ENCODE data around the gene TOB2. TPM values are rescaled to one million over a fixed set of nuclear protein-coding genes. Genes with fewer than 3 reads are reported as not detected.

TOB2 gene
- polyA plus RNA-seq, 1 of the 3 experiments (the other 2 are of a cell fraction), result 8.3 TPM

DNA sequence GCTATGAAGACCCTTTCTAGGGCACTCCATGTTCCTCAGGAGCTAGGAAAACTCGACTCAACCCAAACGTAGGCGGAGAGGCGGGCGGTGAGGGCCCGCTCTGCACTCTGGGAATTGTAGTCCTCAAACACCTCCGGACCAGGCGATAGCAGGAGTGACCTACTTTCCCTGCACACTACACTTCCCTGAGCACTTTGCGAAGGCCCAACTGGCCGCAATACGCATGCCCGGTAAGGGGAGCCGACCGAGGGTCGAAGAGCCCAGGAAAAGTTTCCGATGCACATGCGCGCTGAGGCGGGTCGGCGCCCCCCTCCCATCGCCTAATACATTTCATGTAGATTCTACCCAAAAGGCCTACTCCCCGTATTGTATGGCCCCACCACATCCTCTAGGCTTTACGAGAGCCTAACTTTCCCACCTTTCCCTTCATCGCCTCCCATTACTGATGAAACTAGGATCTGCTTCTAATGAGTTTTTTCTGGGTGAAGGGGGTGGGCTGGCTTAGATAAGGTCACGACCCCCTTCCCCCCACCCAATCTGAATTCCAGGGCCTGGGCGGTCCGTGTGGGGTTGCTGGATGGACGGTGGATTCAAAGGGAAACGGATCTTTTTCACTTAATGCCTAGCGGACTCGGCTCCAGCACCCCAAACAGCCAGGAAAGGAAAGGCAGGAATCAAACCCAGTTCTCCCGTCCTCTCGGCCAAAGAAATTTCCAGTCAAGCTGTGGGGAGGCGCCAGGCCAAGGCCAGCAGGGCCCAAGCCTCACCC lies 2.1 kb downstream of the TOB2 start:
- H3K4me1 ChIP-seq (ENCODE audit: control insufficient read depth in 1 of 2, insufficient read depth in 2 of 2, low read depth in 1 of 2, low read length in 1 of 2), result peaks cover 0 to 5% of the 10 kb centered on the region in 2 experiments; a peak in 2 of 4 replicates
- no peaks in the 10 kb centered on the region for H3F3A ChIP-seq (replicated peaks; ENCODE audit: insufficient read depth)
- peak overlapping the region; percentile 68 to 74 for H3K4me3 ChIP-seq (ENCODE audit: low read depth in 2 of 2, low read length in 1 of 2)
- H3K9me3 ChIP-seq, result no peaks in the 10 kb centered on the region
- 1% methylated on average over 15 of the region's 35 CpGs for WGBS (ENCODE audit: low lambda C conversion rate)
- H3K79me2 ChIP-seq (ENCODE audit: insufficient read depth), result peaks cover 69% of the 10 kb centered on the region
- POLR2A ChIA-PET, result interaction anchor here (1.0 to 3.1 kb wide), 2 partner anchors 24 to 41 kb away, joined by 6 to 15 read pairs; partner anchors contain the start of gene PHF5A
- H3K9ac ChIP-seq, result peak overlapping the region; percentile 90
- H4K20me1 ChIP-seq (ENCODE audit: insufficient read depth), result peaks cover 25% of the 10 kb centered on the region; the same call in 1 of the 2 replicates
- no peak overlapping the region for H2AFZ ChIP-seq (ENCODE audit: low read depth)
- H3K27me3 ChIP-seq (ENCODE audit: insufficient read depth), result no peaks in the 10 kb centered on the region
- peak overlapping the region; percentile 85 for H3K4me2 ChIP-seq
- H3K36me3 ChIP-seq (replicated peaks in 1 of 2; ENCODE audit: control insufficient read depth in 1 of 2, insufficient read depth in 2 of 2, low read length in 1 of 2), result peaks cover 7 to 8% of the 10 kb centered on the region in 2 experiments
- CTCF ChIA-PET, result interaction anchor here (1.0 to 1.4 kb wide), 2 partner anchors 41 to 73 kb away, joined by 5 to 6 read pairs; no protein-coding TSS in a partner anchor
- H3K27ac ChIP-seq (ENCODE audit: low read depth in 2 of 2, low read length in 1 of 2), result peak overlapping the region; percentile 84 to 85
- no peak for TF ChIP-seq MEF2A (IDR thresholded peaks at IDR 0.05; ENCODE audit: borderline replicate concordance, low read depth)
- no peak for TF ChIP-seq NFIC (IDR thresholded peaks at IDR 0.05; ENCODE audit: borderline replicate concordance)
- TF ChIP-seq, protein P1, sequence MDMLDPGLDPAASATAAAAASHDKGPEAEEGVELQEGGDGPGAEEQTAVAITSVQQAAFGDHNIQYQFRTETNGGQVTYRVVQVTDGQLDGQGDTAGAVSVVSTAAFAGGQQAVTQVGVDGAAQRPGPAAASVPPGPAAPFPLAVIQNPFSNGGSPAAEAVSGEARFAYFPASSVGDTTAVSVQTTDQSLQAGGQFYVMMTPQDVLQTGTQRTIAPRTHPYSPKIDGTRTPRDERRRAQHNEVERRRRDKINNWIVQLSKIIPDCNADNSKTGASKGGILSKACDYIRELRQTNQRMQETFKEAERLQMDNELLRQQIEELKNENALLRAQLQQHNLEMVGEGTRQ (IDR thresholded peaks at IDR 0.05; ENCODE audit: borderline replicate concordance, low read depth, low read length), result no peak
- no peak for TF ChIP-seq GABPA (IDR thresholded peaks at IDR 0.05; ENCODE audit: low read depth)
- TF ChIP-seq TCF12 (IDR thresholded peaks at IDR 0.05), result no peak
- TF ChIP-seq JUND (IDR thresholded peaks at IDR 0.05), result no peak
- TF ChIP-seq TAF1 (IDR thresholded peaks at IDR 0.05; ENCODE audit: borderline replicate concordance, low read depth, low read length), result no peak
- peak; percentile 20; the same call in 1 of the 2 replicates for TF ChIP-seq ELF1 (IDR thresholded peaks at IDR 0.05)
- no peak for TF ChIP-seq MXI1 (IDR thresholded peaks at IDR 0.05; ENCODE audit: low read depth, low read length)
- TF ChIP-seq RXRA (IDR thresholded peaks at IDR 0.05; ENCODE audit: borderline replicate concordance, low read depth), result no peak
- TF ChIP-seq, protein P2, sequence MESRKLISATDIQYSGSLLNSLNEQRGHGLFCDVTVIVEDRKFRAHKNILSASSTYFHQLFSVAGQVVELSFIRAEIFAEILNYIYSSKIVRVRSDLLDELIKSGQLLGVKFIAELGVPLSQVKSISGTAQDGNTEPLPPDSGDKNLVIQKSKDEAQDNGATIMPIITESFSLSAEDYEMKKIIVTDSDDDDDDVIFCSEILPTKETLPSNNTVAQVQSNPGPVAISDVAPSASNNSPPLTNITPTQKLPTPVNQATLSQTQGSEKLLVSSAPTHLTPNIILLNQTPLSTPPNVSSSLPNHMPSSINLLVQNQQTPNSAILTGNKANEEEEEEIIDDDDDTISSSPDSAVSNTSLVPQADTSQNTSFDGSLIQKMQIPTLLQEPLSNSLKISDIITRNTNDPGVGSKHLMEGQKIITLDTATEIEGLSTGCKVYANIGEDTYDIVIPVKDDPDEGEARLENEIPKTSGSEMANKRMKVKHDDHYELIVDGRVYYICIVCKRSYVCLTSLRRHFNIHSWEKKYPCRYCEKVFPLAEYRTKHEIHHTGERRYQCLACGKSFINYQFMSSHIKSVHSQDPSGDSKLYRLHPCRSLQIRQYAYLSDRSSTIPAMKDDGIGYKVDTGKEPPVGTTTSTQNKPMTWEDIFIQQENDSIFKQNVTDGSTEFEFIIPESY (IDR thresholded peaks at IDR 0.05; ENCODE audit: borderline replicate concordance, low read depth), result no peak
- no peak for TF ChIP-seq RCOR1 (IDR thresholded peaks at IDR 0.05; ENCODE audit: low read length)
- peak; percentile 80 for TF ChIP-seq NRF1 (IDR thresholded peaks at IDR 0.05; ENCODE audit: low read depth, low read length)
- 0 out of 2 replicates have a peak, but pooled peaks have one; percentile 29 for TF ChIP-seq POLR2AphosphoS5 (IDR thresholded peaks at IDR 0.05; ENCODE audit: low read depth, low read length)
- TF ChIP-seq CHD2 (IDR thresholded peaks at IDR 0.05; ENCODE audit: low read length, partially characterized antibody), result peak; percentile 24
- TF ChIP-seq, protein P3, sequence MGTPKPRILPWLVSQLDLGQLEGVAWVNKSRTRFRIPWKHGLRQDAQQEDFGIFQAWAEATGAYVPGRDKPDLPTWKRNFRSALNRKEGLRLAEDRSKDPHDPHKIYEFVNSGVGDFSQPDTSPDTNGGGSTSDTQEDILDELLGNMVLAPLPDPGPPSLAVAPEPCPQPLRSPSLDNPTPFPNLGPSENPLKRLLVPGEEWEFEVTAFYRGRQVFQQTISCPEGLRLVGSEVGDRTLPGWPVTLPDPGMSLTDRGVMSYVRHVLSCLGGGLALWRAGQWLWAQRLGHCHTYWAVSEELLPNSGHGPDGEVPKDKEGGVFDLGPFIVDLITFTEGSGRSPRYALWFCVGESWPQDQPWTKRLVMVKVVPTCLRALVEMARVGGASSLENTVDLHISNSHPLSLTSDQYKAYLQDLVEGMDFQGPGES (IDR thresholded peaks at IDR 0.05; ENCODE audit: low read depth, low read length), result no peak
- TF ChIP-seq SMC3 (IDR thresholded peaks at IDR 0.05; ENCODE audit: low read depth, low read length), result no peak
- DNase-seq, result peak; percentile 82
- no peaks in the 10 kb centered on the region for H3K9me2 ChIP-seq
